HepG2 (cell line): Measurements from ENCODE around the gene LILRB5. TPM values are rescaled to one million over a fixed set of nuclear protein-coding genes. Genes with fewer than 3 reads are reported as not detected.

Experiments used
- ASH2L ChIP-seq: fragments of 300-600, 200-600 bp; sonication (generic); IDR thresholded peaks from 2 replicates; pipeline ENCODE4 v1.7.0; 2017; ENCODE audit warnings: low read depth, mild to moderate bottlenecking, moderate library complexity, mixed read lengths, low read length; ENCODE audit not compliant: insufficient read length
- KDM5A ChIP-seq: fragments of 200-600 bp; sonication (generic); IDR thresholded peaks from 2 replicates; pipeline ENCODE4 v1.7.0; 2018; ENCODE audit warnings: antibody characterized with exemption, mild to moderate bottlenecking, low read length, borderline replicate concordance
- ZC3H13 ChIP-seq: sonication (generic); formaldehyde crosslinking; IDR thresholded peaks from 2 replicates; pipeline ENCODE4 v1.8.1; 2023; ENCODE audit warnings: mild to moderate bottlenecking, missing genetic modification reagents, moderate library complexity
- ZNF547 ChIP-seq: sonication (generic); formaldehyde crosslinking; IDR thresholded peaks from 2 replicates; pipeline ENCODE4 v1.5.1; 2020; ENCODE audit warnings: mild to moderate bottlenecking, missing genetic modification reagents
- microRNA-seq: library from miRNA; unstranded; fragments of <30 nt; microRNA quantifications from one replicate; pipeline ENCODE4, GENCODE V29; 2020
- polyA plus RNA-seq, 8 experiments: library from polyadenylated mRNA; depleted of rRNA in 3 of 8; stranded (reverse) in 7 of 8; unstranded in 1 of 8; fragments of >200 nt; fragmentation: Illumina TruSeq in 4 of 8; extraction: Trizol in 4 of 8; gene quantifications; 2 replicates each; pipeline versions ENCODE4 v1.2.1 to v1.2.3, GENCODE V29; 2011 to 2016; ENCODE audit warnings: low read depth in 4 of 8, missing spikeins in 1 of 8, mixed read lengths in 1 of 8; ENCODE audit not compliant: insufficient read depth in 1 of 8
- small RNA-seq, 3 experiments: library from RNA; depleted of rRNA; stranded (forward); fragments of <200 nt; gene quantifications; one replicate each; pipeline ENCODE3, GENCODE V24; 2012; ENCODE audit warnings: low read depth in 2 of 3, low replicate concordance in 1 of 3; ENCODE audit not compliant: insufficient read length in 3 of 3, insufficient read depth in 2 of 3
- total RNA-seq, 5 experiments: library from RNA; depleted of rRNA; stranded (reverse); fragments of >200 nt; fragmentation: Illumina TruSeq; extraction: Trizol; gene quantifications; 2 replicates each; pipeline ENCODE4 v1.2.3, GENCODE V29; 2016; ENCODE audit warnings: low read depth in 1 of 5
- TF ChIP-seq, protein P1 (sequence below): sonication (generic); formaldehyde crosslinking; IDR thresholded peaks from 2 replicates; pipeline ENCODE4 v1.5.0; 2020; ENCODE audit warnings: mild to moderate bottlenecking, missing genetic modification reagents

Gene LILRB5
- total and polyA plus RNA-seq, 2 of the 13 experiments (the other 11 are each of a cell fraction or from before 2014, with no cell fraction given), result not detected

DNA sequence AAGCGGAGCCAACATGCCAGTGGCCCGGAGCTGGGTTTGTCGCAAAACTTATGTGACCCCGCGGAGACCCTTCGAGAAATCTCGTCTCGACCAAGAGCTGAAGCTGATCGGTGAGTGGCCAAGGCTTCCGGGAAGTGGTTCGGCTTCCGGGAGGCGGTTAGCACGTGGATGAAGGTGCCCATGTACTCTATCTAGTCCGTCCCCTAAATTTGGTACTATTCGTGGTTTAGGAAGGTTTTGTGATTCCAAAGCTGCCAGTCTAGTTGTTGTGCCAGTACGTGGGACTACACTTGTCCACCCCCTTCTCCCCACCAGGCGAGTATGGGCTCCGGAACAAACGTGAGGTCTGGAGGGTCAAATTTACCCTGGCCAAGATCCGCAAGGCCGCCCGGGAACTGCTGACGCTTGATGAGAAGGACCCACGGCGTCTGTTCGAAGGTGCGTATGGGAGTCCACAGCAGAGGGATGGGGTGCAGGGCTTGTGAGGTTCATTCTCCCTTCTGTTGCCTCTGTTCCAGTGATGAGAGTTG, 55.8 kb downstream of the LILRB5 start (continued):
- TF ChIP-seq, protein P1, sequence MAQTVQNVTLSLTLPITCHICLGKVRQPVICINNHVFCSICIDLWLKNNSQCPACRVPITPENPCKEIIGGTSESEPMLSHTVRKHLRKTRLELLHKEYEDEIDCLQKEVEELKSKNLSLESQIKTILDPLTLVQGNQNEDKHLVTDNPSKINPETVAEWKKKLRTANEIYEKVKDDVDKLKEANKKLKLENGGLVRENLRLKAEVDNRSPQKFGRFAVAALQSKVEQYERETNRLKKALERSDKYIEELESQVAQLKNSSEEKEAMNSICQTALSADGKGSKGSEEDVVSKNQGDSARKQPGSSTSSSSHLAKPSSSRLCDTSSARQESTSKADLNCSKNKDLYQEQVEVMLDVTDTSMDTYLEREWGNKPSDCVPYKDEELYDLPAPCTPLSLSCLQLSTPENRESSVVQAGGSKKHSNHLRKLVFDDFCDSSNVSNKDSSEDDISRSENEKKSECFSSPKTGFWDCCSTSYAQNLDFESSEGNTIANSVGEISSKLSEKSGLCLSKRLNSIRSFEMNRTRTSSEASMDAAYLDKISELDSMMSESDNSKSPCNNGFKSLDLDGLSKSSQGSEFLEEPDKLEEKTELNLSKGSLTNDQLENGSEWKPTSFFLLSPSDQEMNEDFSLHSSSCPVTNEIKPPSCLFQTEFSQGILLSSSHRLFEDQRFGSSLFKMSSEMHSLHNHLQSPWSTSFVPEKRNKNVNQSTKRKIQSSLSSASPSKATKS (CRISPR knock-in tag), result no peak
- TF ChIP-seq ZC3H13, result peak; percentile 39; the same call in 1 of the 2 replicates
- 0 out of 2 replicates have a peak, but pooled peaks have one; percentile 54 for TF ChIP-seq KDM5A
- no peak for TF ChIP-seq ZNF547 (CRISPR knock-in tag)
- peak; percentile 6 for TF ChIP-seq ASH2L
- TF ChIP-seq, all 625 proteins: peak for 24

Small RNA genes lying within 50 kb of the gene (microRNA-seq; reads per million reads assigned to microRNA genes)
- not detected for gene MIR4752

Small RNA genes lying within 50 kb of the gene (small RNA-seq; reads per million reads assigned to genes)
- gene AC245884.12 (0 reads per million in 3 experiments), gene MIR4752 (0 reads per million in 3 experiments), gene RNU6-1307P (0 reads per million in 3 experiments)

Other genes with a start within 250 kb of the LILRB5 start
- not detected in 2 replicates for gene VSTM1, start 193.4 kb downstream of the LILRB5 start, total RNA-seq (2016; rRNA removed; fragmentation: Illumina TruSeq; extraction: Trizol)
- gene VSTM1, start 193.4 kb downstream of the LILRB5 start, polyA plus RNA-seq (2011; rRNA removed), result not detected in 2 replicates
- not detected in 2 replicates for gene TARM1, start 175.9 kb downstream of the LILRB5 start, total RNA-seq (2016; rRNA removed; fragmentation: Illumina TruSeq; extraction: Trizol)
- gene TARM1, start 175.9 kb downstream of the LILRB5 start, polyA plus RNA-seq (2011; rRNA removed), result not detected in 2 replicates
- gene OSCAR, start 156.5 kb downstream of the LILRB5 start, total RNA-seq (2016; rRNA removed; fragmentation: Illumina TruSeq; extraction: Trizol), result not detected in 2 replicates
- gene OSCAR, start 156.5 kb downstream of the LILRB5 start, polyA plus RNA-seq (2011; rRNA removed), result 1.9 and 2.8 TPM in 2 replicates
- 70.9 and 75.4 TPM in 2 replicates for gene NDUFA3, start 154.4 kb downstream of the LILRB5 start, total RNA-seq (2016; rRNA removed; fragmentation: Illumina TruSeq; extraction: Trizol)
- 31.6 and 33.7 TPM in 2 replicates for gene NDUFA3, start 154.4 kb downstream of the LILRB5 start, polyA plus RNA-seq (2011; rRNA removed)
- gene TFPT, start 141.6 kb downstream of the LILRB5 start, total RNA-seq (2016; rRNA removed; fragmentation: Illumina TruSeq; extraction: Trizol), result 10.7 and 13.5 TPM in 2 replicates
- gene TFPT, start 141.6 kb downstream of the LILRB5 start, polyA plus RNA-seq (2011; rRNA removed), result 8.4 and 8.6 TPM in 2 replicates
- 63.8 and 68.9 TPM in 2 replicates for gene PRPF31, start 141.5 kb downstream of the LILRB5 start, total RNA-seq (2016; rRNA removed; fragmentation: Illumina TruSeq; extraction: Trizol)
- 23.8 and 29.5 TPM in 2 replicates for gene PRPF31, start 141.5 kb downstream of the LILRB5 start, polyA plus RNA-seq (2011; rRNA removed)
- 5.8 and 7.6 TPM in 2 replicates for gene CNOT3, start 119.5 kb downstream of the LILRB5 start, total RNA-seq (2016; rRNA removed; fragmentation: Illumina TruSeq; extraction: Trizol)
- 4.3 and 4.9 TPM in 2 replicates for gene CNOT3, start 119.5 kb downstream of the LILRB5 start, polyA plus RNA-seq (2011; rRNA removed)
- 3.8 and 4.0 TPM in 2 replicates for gene LENG1, start 97.6 kb downstream of the LILRB5 start, total RNA-seq (2016; rRNA removed; fragmentation: Illumina TruSeq; extraction: Trizol)
- 1.8 and 2.0 TPM in 2 replicates for gene LENG1, start 97.6 kb downstream of the LILRB5 start, polyA plus RNA-seq (2011; rRNA removed)
- gene TMC4, start 84.1 kb downstream of the LILRB5 start, total RNA-seq (2016; rRNA removed; fragmentation: Illumina TruSeq; extraction: Trizol), result 0.24 TPM in 1 of 2 replicates, not detected in the other
- gene TMC4, start 84.1 kb downstream of the LILRB5 start, polyA plus RNA-seq (2011; rRNA removed), result 0.13 and 0.35 TPM in 2 replicates
- gene MBOAT7, start 67.7 kb downstream of the LILRB5 start, total RNA-seq (2016; rRNA removed; fragmentation: Illumina TruSeq; extraction: Trizol), result 9.0 and 22.2 TPM in 2 replicates
- gene MBOAT7, start 67.7 kb downstream of the LILRB5 start, polyA plus RNA-seq (2011; rRNA removed), result 25.5 and 42.2 TPM in 2 replicates
- gene TSEN34, start 66.0 kb downstream of the LILRB5 start, total RNA-seq (2016; rRNA removed; fragmentation: Illumina TruSeq; extraction: Trizol), result 64.8 and 65.4 TPM in 2 replicates
- 55.1 and 62.6 TPM in 2 replicates for gene TSEN34, start 66.0 kb downstream of the LILRB5 start, polyA plus RNA-seq (2011; rRNA removed)
- gene RPS9, start 56.4 kb downstream of the LILRB5 start, total RNA-seq (2016; rRNA removed; fragmentation: Illumina TruSeq; extraction: Trizol), result 1,411 and 1,450 TPM in 2 replicates
- 2,903 and 3,161 TPM in 2 replicates for gene RPS9, start 56.4 kb downstream of the LILRB5 start, polyA plus RNA-seq (2011; rRNA removed)
- gene LILRB3, start 34.3 kb downstream of the LILRB5 start, total RNA-seq (2016; rRNA removed; fragmentation: Illumina TruSeq; extraction: Trizol), result not detected in 2 replicates
- 0.10 and 0.22 TPM in 2 replicates for gene LILRB3, start 34.3 kb downstream of the LILRB5 start, polyA plus RNA-seq (2011; rRNA removed)
- gene LILRA6, start 14.5 kb downstream of the LILRB5 start, total RNA-seq (2016; rRNA removed; fragmentation: Illumina TruSeq; extraction: Trizol), result not detected in 2 replicates
- not detected in 2 replicates for gene LILRA6, start 14.5 kb downstream of the LILRB5 start, polyA plus RNA-seq (2011; rRNA removed)
- not detected in 2 replicates for gene LILRB2, start 23.8 kb upstream of the LILRB5 start, total RNA-seq (2016; rRNA removed; fragmentation: Illumina TruSeq; extraction: Trizol)
- not detected in 2 replicates for gene LILRB2, start 23.8 kb upstream of the LILRB5 start, polyA plus RNA-seq (2011; rRNA removed)
- not detected in 2 replicates for gene LILRA5, start 55.9 kb upstream of the LILRB5 start, total RNA-seq (2016; rRNA removed; fragmentation: Illumina TruSeq; extraction: Trizol)
- gene LILRA5, start 55.9 kb upstream of the LILRB5 start, polyA plus RNA-seq (2011; rRNA removed), result not detected in 2 replicates
- gene LILRA4, start 81.9 kb upstream of the LILRB5 start, total RNA-seq (2016; rRNA removed; fragmentation: Illumina TruSeq; extraction: Trizol), result not detected in 2 replicates
- 0.07 and 0.72 TPM in 2 replicates for gene LILRA4, start 81.9 kb upstream of the LILRB5 start, polyA plus RNA-seq (2011; rRNA removed)
- 0.70 and 1.2 TPM in 2 replicates for gene LAIR1, start 107.7 kb upstream of the LILRB5 start, total RNA-seq (2016; rRNA removed; fragmentation: Illumina TruSeq; extraction: Trizol)
- 0.75 and 1.1 TPM in 2 replicates for gene LAIR1, start 107.7 kb upstream of the LILRB5 start, polyA plus RNA-seq (2011; rRNA removed)
- gene TTYH1, start 158.2 kb upstream of the LILRB5 start, total RNA-seq (2016; rRNA removed; fragmentation: Illumina TruSeq; extraction: Trizol), result 10.6 and 19.9 TPM in 2 replicates
- 6.9 and 8.9 TPM in 2 replicates for gene TTYH1, start 158.2 kb upstream of the LILRB5 start, polyA plus RNA-seq (2011; rRNA removed)
- 5.8 and 14.3 TPM in 2 replicates for gene LENG8, start 191.9 kb upstream of the LILRB5 start, total RNA-seq (2016; rRNA removed; fragmentation: Illumina TruSeq; extraction: Trizol)
- gene LENG8, start 191.9 kb upstream of the LILRB5 start, polyA plus RNA-seq (2011; rRNA removed), result 38.3 and 41.9 TPM in 2 replicates
- 1.5 and 2.9 TPM in 2 replicates for gene LENG9, start 206.5 kb upstream of the LILRB5 start, total RNA-seq (2016; rRNA removed; fragmentation: Illumina TruSeq; extraction: Trizol)
- gene LENG9, start 206.5 kb upstream of the LILRB5 start, polyA plus RNA-seq (2011; rRNA removed), result 0.75 and 1.2 TPM in 2 replicates
- 0.83 and 1.6 TPM in 2 replicates for gene CDC42EP5, start 216.0 kb upstream of the LILRB5 start, total RNA-seq (2016; rRNA removed; fragmentation: Illumina TruSeq; extraction: Trizol)
- 0.34 and 0.41 TPM in 2 replicates for gene CDC42EP5, start 216.0 kb upstream of the LILRB5 start, polyA plus RNA-seq (2011; rRNA removed)
- gene LAIR2, start 245.6 kb upstream of the LILRB5 start, total RNA-seq (2016; rRNA removed; fragmentation: Illumina TruSeq; extraction: Trizol), result 0.76 and 1.3 TPM in 2 replicates
- gene LAIR2, start 245.6 kb upstream of the LILRB5 start, polyA plus RNA-seq (2011; rRNA removed), result 1.9 and 3.6 TPM in 2 replicates